ENCODE results near the gene EID2B.

Gene EID2B

DNA sequence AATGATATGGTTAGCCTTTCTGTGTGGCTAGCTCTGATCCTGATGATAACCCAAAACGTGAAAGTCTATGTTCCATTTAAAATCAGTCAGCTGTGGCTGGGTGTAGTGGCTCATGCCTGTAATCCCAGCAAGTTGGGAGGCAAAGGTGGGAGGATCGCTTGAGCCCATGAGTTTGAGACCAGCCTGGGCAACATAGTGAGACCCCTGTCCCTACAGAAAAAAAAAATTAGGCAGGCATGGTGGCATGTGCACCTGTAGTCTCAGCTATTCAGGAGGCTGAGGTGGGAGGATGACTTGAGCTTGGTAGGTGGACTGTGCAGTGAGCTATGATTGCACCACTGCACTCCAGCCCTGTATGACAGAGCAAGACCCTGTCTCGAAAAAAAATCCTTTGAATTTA, 1.1 kb upstream of the EID2B start:
- no peak overlapping the region for H3K27ac ChIP-seq (ENCODE audit: low read depth in 2 of 2, low read length in 2 of 2)
- H3K4me1 ChIP-seq (ENCODE audit: control insufficient read depth in 2 of 2, insufficient read depth in 2 of 2, low read length in 2 of 2): peaks cover 2 to 5% of the 10 kb centered on the region in 2 donors
- H3K4me3 ChIP-seq (ENCODE audit: low read length in 2 of 2): no peak overlapping the region
- no peaks in the 10 kb centered on the region for H3K9me3 ChIP-seq (ENCODE audit: control insufficient read depth in 2 of 2, low read length in 2 of 2)
- no peaks in the 10 kb centered on the region for H3K36me3 ChIP-seq (ENCODE audit: control insufficient read depth in 2 of 2, insufficient read depth in 2 of 2, low read length in 2 of 2)
- no peak overlapping the region for H3K9ac ChIP-seq (ENCODE audit: low read depth in 1 of 2, low read length in 2 of 2)
- no peaks in the 10 kb centered on the region for H3K27me3 ChIP-seq (ENCODE audit: control insufficient read depth in 2 of 2, insufficient read depth in 2 of 2, low read length in 2 of 2)

DNA sequence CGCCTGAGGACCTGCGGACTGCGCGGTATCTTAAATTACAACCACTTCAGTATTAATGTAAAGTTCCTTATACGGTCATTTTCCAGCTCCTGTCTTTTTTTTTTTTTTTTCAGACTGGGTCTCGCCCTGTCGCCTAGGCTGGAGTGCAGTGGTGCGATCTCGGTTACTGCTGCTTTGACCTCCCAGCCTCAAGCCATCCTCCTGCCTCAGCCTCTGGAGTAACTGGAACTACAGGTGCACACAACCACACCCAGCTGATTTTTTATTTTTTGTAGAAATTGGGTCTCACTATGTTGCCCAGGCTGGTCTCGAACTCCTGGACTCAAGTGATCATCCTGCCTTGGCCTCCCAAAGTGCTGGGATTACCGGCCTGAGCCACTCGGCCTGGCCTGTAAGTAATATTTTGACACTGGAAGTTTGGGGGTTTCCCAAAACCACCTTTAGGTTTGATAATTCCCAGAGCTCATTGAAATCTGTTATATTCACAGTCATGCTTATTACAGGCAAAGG, 406 bp upstream of the EID2B start:
- H3K4me3 ChIP-seq (ENCODE audit: low read length in 2 of 2): peak overlapping the region in 1 of 2 donors; percentile 72
- no peaks in the 10 kb centered on the region for H3K27me3 ChIP-seq (ENCODE audit: control insufficient read depth in 2 of 2, insufficient read depth in 2 of 2, low read length in 2 of 2)
- no peak overlapping the region for H3K9ac ChIP-seq (ENCODE audit: low read depth in 1 of 2, low read length in 2 of 2)
- H3K27ac ChIP-seq (ENCODE audit: low read depth in 2 of 2, low read length in 2 of 2): no peak overlapping the region
- H3K36me3 ChIP-seq (ENCODE audit: control insufficient read depth in 2 of 2, insufficient read depth in 2 of 2, low read length in 2 of 2): no peaks in the 10 kb centered on the region
- H3K4me1 ChIP-seq (ENCODE audit: control insufficient read depth in 2 of 2, insufficient read depth in 2 of 2, low read length in 2 of 2): peaks cover 2 to 5% of the 10 kb centered on the region in 2 donors
- H3K9me3 ChIP-seq (ENCODE audit: control insufficient read depth in 2 of 2, low read length in 2 of 2): no peaks in the 10 kb centered on the region

DNA sequence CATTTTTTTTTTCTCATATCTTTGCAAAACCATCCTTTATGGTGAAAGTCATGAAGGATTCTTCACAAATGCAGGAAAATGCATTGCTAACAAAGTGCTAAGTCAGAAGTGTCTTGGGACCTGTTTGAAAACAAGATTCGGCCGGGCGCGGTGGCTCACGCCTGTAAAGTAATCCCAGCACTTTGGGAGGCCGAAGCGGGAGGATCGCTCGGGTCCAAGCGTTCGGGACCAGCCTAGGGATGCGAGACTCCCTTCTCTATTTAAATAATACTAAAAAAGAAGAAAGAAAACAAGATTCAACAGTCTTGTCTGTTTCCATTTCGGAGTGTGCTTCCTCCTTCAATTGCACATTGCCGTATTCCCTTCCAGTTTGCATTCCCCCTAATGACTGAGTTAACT, 819 bp downstream of the EID2B start:
- Histone ChIP-seq H3K4me3 (ENCODE audit: low read length in 2 of 2) (peak overlapping the region; percentile 71 to 72), H3K36me3 (ENCODE audit: control insufficient read depth in 2 of 2, insufficient read depth in 2 of 2, low read length in 2 of 2) (no peaks in the 10 kb centered on the region), H3K9me3 (ENCODE audit: control insufficient read depth in 2 of 2, low read length in 2 of 2) (no peaks in the 10 kb centered on the region), H3K27ac (ENCODE audit: low read depth in 2 of 2, low read length in 2 of 2) (peak overlapping the region in 1 of 2 donors; percentile 72), H3K9ac (ENCODE audit: low read depth in 1 of 2, low read length in 2 of 2) (peak overlapping the region; percentile 27 to 62), H3K4me1 (ENCODE audit: control insufficient read depth in 2 of 2, insufficient read depth in 2 of 2, low read length in 2 of 2) (peaks cover 2 to 5% of the 10 kb centered on the region in 2 donors), H3K27me3 (ENCODE audit: control insufficient read depth in 2 of 2, insufficient read depth in 2 of 2, low read length in 2 of 2) (no peaks in the 10 kb centered on the region)

DNA sequence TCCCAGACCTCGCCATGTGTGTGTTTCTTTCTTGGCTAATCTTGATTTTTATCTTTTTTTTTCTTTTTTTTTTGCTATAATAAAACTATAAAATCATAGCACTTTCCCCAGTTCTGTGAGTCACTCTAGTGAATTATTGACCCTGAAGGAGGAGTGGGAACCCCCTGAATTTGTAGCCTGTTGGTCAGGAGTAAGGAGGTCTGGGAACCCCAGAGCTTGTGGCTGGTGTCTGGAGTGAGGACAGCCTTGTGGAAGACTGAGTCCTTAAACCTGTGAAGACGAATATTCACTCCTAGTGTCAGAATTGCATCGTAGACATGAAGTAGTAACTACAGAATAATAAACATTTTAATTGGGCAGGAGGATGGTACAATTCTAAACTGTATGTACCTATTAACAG, 7.4 kb downstream of the EID2B start:
- Histone ChIP-seq H3K9ac (ENCODE audit: low read depth in 1 of 2, low read length in 2 of 2) (no peak overlapping the region), H3K36me3 (ENCODE audit: control insufficient read depth in 2 of 2, insufficient read depth in 2 of 2, low read length in 2 of 2) (no peaks in the 10 kb centered on the region), H3K4me1 (ENCODE audit: control insufficient read depth in 2 of 2, insufficient read depth in 2 of 2, low read length in 2 of 2) (no peaks in the 10 kb centered on the region)

DNA sequence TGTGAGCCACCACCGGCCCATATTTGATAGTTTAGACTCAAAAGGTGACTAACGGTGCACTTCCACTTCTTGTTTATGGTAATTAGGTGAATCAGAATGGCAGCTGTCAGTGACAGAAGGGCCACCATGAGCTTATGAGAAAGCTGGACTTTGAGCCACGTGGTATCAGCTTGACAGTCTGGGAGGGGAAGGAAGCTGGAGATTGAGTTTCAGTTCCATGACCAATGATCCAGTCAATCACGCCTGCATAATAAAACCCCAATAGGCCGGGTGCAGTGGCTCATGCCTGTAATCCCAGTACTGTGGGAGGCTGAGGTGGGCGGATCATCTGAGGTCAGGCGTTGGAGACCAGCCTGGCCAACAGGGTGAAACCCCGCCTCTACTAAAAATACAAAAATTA, 8.2 kb downstream of the EID2B start:
- Histone ChIP-seq H3K4me1 (ENCODE audit: control insufficient read depth in 2 of 2, insufficient read depth in 2 of 2, low read length in 2 of 2) (no peaks in the 10 kb centered on the region), H3K27ac (ENCODE audit: low read depth in 2 of 2, low read length in 2 of 2) (peak overlapping the region in 1 of 2 donors; percentile 16), H3K4me3 (ENCODE audit: low read length in 2 of 2) (no peak overlapping the region), H3K9me3 (ENCODE audit: control insufficient read depth in 2 of 2, low read length in 2 of 2) (no peaks in the 10 kb centered on the region), H3K27me3 (ENCODE audit: control insufficient read depth in 2 of 2, insufficient read depth in 2 of 2, low read length in 2 of 2) (no peaks in the 10 kb centered on the region), H3K9ac (ENCODE audit: low read depth in 1 of 2, low read length in 2 of 2) (no peak overlapping the region), H3K36me3 (ENCODE audit: control insufficient read depth in 2 of 2, insufficient read depth in 2 of 2, low read length in 2 of 2) (no peaks in the 10 kb centered on the region)

More for the DNA sequence above, 7.4 kb downstream of the EID2B start:
- H3K27ac ChIP-seq (ENCODE audit: low read depth in 2 of 2, low read length in 2 of 2): no peak overlapping the region
- H3K27me3 ChIP-seq (ENCODE audit: control insufficient read depth in 2 of 2, insufficient read depth in 2 of 2, low read length in 2 of 2): no peaks in the 10 kb centered on the region
- no peaks in the 10 kb centered on the region for H3K9me3 ChIP-seq (ENCODE audit: control insufficient read depth in 2 of 2, low read length in 2 of 2)
- no peak overlapping the region for H3K4me3 ChIP-seq (ENCODE audit: low read length in 2 of 2)

DNA sequence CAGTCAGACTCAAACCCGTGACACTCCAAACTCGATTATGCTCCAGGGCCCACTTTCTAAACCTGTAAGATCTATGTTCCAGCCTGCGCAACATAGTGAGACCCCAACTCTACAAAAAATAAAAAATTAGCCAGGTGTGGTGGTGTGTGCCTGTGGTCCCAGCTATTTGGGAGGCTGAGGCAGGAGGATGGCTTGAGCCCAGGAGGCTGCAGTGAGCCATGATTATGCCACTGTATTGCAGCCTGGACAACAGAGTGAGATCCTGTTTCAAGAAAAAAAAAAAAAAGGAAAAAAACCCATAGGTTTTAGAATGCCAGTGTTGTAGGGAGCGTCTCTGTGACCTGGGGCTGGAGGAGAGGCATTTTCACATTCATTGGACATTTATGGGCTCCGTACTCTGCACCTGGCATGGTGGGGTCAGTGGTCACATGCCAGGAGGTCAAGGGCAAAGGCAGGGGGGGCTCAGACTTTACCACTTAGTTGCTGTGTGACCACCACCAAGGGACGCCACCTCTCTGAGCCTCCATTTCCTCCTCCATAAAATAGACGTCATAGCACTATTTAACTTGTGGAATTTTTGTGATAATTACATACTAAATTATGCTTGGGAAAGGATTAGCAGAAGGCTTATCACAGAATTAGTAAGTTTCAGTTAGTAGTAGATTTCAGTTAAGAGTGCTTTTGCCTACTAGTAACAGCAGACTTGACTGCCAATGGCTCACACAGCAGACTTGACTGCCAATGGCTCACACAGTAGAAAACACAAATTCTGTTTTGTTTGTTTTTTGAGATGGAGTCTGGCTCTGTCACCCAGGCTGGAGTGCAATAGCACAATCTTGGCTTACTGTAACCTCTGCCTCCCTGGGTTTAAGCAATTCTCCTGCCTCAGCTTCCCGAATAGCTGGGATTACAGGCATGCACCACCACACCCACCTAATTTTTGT, 11.8 kb downstream of the EID2B start:
- no peaks in the 10 kb centered on the region for H3K9me3 ChIP-seq (ENCODE audit: control insufficient read depth in 2 of 2, low read length in 2 of 2)
- no peaks in the 10 kb centered on the region for H3K36me3 ChIP-seq (ENCODE audit: control insufficient read depth in 2 of 2, insufficient read depth in 2 of 2, low read length in 2 of 2)
- peaks cover 0 to under 1% of the 10 kb centered on the region in 2 donors for H3K4me1 ChIP-seq (ENCODE audit: control insufficient read depth in 2 of 2, insufficient read depth in 2 of 2, low read length in 2 of 2)
- no peak overlapping the region for H3K27ac ChIP-seq (ENCODE audit: low read depth in 2 of 2, low read length in 2 of 2)
- H3K4me3 ChIP-seq (ENCODE audit: low read length in 2 of 2): no peak overlapping the region
- peaks cover 16 to 18% of the 10 kb centered on the region in 2 donors for H3K27me3 ChIP-seq (ENCODE audit: control insufficient read depth in 2 of 2, insufficient read depth in 2 of 2, low read length in 2 of 2)
- H3K9ac ChIP-seq (ENCODE audit: low read depth in 1 of 2, low read length in 2 of 2): no peak overlapping the region

DNA sequence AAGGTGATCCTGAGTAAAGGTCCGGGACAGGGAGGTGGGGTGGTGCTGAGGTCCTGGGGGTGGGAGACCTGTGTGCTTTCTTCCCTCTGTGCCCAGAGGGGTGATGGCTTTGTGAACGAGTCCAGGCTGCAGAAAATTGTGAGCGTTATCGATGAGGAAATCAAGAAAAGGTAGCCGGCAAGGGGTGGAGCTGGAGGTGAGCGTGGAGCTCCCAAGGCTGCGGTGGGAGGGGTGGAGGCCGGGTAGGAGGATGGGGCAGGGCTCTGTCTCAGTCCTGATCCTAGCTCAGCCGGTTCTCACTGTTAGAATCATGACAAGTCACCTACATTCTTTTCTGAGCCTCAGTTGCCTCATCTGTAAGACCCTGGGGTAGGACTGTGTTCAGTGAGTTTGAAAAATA, 13.7 kb downstream of the EID2B start:
- H3K27me3 ChIP-seq (ENCODE audit: control insufficient read depth in 2 of 2, insufficient read depth in 2 of 2, low read length in 2 of 2): peaks cover 27 to 32% of the 10 kb centered on the region in 2 donors
- H3K9me3 ChIP-seq (ENCODE audit: control insufficient read depth in 2 of 2, low read length in 2 of 2): no peaks in the 10 kb centered on the region
- H3K36me3 ChIP-seq (ENCODE audit: control insufficient read depth in 2 of 2, insufficient read depth in 2 of 2, low read length in 2 of 2): no peaks in the 10 kb centered on the region
- no peak overlapping the region for H3K27ac ChIP-seq (ENCODE audit: low read depth in 2 of 2, low read length in 2 of 2)
- no peak overlapping the region for H3K4me3 ChIP-seq (ENCODE audit: low read length in 2 of 2)
- no peak overlapping the region for H3K9ac ChIP-seq (ENCODE audit: low read depth in 1 of 2, low read length in 2 of 2)
- H3K4me1 ChIP-seq (ENCODE audit: control insufficient read depth in 2 of 2, insufficient read depth in 2 of 2, low read length in 2 of 2): peaks cover 0 to 7% of the 10 kb centered on the region in 2 donors

DNA sequence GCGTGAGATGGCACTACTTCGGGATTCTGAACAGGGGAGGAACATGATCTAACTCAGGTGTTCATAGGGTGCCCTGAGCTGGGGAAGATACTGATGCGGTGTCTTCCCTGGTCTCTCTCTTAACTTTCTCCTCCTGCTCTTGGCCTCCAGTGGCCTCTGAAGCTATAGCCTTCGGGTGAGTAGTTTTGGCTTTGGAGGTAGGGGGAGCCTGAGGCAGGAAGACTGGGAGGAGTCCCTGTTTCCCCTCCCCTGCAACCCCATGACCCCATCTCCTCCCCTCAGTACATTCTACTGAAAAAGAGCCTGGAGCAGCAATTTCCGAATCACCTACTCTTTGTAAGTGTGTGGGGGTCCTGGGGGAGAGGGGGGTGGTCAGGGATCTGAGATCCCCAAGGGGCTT, 14.2 kb downstream of the EID2B start:
- H3K9me3 ChIP-seq (ENCODE audit: control insufficient read depth in 2 of 2, low read length in 2 of 2): no peaks in the 10 kb centered on the region
- no peak overlapping the region for H3K27ac ChIP-seq (ENCODE audit: low read depth in 2 of 2, low read length in 2 of 2)
- H3K27me3 ChIP-seq (ENCODE audit: control insufficient read depth in 2 of 2, insufficient read depth in 2 of 2, low read length in 2 of 2): peaks cover 32 to 35% of the 10 kb centered on the region in 2 donors
- no peaks in the 10 kb centered on the region for H3K36me3 ChIP-seq (ENCODE audit: control insufficient read depth in 2 of 2, insufficient read depth in 2 of 2, low read length in 2 of 2)
- peaks cover 0 to 7% of the 10 kb centered on the region in 2 donors for H3K4me1 ChIP-seq (ENCODE audit: control insufficient read depth in 2 of 2, insufficient read depth in 2 of 2, low read length in 2 of 2)
- no peak overlapping the region for H3K9ac ChIP-seq (ENCODE audit: low read depth in 1 of 2, low read length in 2 of 2)
- H3K4me3 ChIP-seq (ENCODE audit: low read length in 2 of 2): no peak overlapping the region

DNA sequence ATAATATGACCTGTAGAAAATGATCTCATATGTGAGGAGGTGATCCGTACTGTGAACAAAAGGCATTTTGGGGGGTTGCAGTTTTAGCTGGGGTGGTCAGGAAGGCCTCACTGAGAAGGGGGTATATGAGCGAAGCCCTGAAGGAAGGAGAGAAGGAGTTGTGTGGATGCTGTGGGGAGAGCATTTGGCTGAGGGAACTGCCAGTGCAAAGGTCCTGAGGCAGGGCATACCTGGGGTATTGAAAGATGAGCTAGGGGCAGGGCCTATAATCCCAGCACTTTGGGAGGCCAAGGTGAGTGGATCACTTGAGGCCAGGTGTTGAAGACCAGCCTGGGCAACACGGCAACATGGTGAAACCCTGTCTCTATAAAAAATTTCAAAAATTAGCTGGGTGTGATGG, 15.2 kb downstream of the EID2B start:
- no peaks in the 10 kb centered on the region for H3K9me3 ChIP-seq (ENCODE audit: control insufficient read depth in 2 of 2, low read length in 2 of 2)
- H3K36me3 ChIP-seq (ENCODE audit: control insufficient read depth in 2 of 2, insufficient read depth in 2 of 2, low read length in 2 of 2): no peaks in the 10 kb centered on the region
- H3K27ac ChIP-seq (ENCODE audit: low read depth in 2 of 2, low read length in 2 of 2): no peak overlapping the region
- peaks cover 0 to 7% of the 10 kb centered on the region in 2 donors for H3K4me1 ChIP-seq (ENCODE audit: control insufficient read depth in 2 of 2, insufficient read depth in 2 of 2, low read length in 2 of 2)
- H3K4me3 ChIP-seq (ENCODE audit: low read length in 2 of 2): no peak overlapping the region
- H3K27me3 ChIP-seq (ENCODE audit: control insufficient read depth in 2 of 2, insufficient read depth in 2 of 2, low read length in 2 of 2): peaks cover 32 to 42% of the 10 kb centered on the region in 2 donors
- H3K9ac ChIP-seq (ENCODE audit: low read depth in 1 of 2, low read length in 2 of 2): no peak overlapping the region

DNA sequence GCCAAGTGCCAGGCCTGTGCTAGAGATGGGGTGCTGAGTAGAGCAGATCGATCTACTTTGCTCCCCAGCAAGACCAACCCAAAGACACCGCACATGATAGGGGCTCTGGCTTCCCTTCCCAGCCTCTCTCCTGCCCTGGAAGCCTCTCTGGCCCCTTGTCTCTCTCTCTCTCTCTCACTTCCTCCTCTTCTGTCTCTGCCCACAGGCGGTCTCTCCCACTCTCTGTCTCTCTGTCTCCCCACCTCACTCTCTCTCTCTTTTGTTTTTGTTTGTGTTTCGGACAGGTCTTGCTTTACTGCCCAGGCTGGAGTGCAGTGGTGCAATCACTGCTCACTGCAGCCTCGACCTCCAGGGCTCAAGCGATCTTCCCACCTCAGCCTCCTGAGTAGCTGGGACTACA, 16.4 kb downstream of the EID2B start:
- Histone ChIP-seq H3K4me1 (ENCODE audit: control insufficient read depth in 2 of 2, insufficient read depth in 2 of 2, low read length in 2 of 2) (peaks cover 0 to 7% of the 10 kb centered on the region in 2 donors), H3K4me3 (ENCODE audit: low read length in 2 of 2) (no peak overlapping the region), H3K9ac (ENCODE audit: low read depth in 1 of 2, low read length in 2 of 2) (no peak overlapping the region), H3K9me3 (ENCODE audit: control insufficient read depth in 2 of 2, low read length in 2 of 2) (no peaks in the 10 kb centered on the region), H3K27me3 (ENCODE audit: control insufficient read depth in 2 of 2, insufficient read depth in 2 of 2, low read length in 2 of 2) (peaks cover 32 to 42% of the 10 kb centered on the region in 2 donors), H3K36me3 (ENCODE audit: control insufficient read depth in 2 of 2, insufficient read depth in 2 of 2, low read length in 2 of 2) (no peaks in the 10 kb centered on the region), H3K27ac (ENCODE audit: low read depth in 2 of 2, low read length in 2 of 2) (no peak overlapping the region)

All from mucosa of rectum (tissue), 2 donors.